ENCODE data around the gene INA.

DNA sequence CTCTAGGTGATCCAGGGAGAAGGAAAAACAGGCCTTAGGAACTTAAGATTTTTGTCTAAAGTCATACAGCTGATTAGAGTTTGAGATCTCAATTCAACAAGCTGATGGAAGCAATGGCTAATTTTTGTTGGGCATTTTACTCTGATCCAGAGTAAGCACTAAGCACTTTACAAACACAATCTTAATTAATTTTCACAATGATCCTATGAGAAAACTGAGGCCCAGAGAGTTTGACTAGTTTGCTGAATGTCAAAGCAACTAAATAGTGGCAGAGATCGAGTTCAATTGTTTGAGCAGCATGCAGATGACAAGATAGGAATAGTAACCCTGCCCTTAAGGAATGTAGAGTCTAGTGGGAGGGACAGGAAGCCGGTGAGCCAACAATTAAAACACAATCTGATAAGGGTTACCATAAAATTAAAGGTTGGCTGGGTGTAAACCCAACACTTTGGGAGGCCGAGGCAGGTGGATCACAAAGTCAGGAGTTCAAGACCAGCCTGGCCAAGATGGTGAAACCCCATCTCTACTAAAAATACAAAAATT, 44.7 kb upstream of the INA start:
- TF ChIP-seq MEF2A (IDR thresholded peaks at IDR 0.05; ENCODE audit: borderline replicate concordance, low read depth) (no peak), POLR2AphosphoS5 (IDR thresholded peaks at IDR 0.05; ENCODE audit: low read depth, low read length) (no peak), CTCF (IDR thresholded peaks at IDR 0.05) (no peak)

Data from SK-N-SH (cell line).